Tibial artery (tissue), 4 donors: Measurements from ENCODE around the gene GNAS.

ENCODE experiments used
- DNase-seq, 2 donors: peaks; one replicate each; pipeline ENCODE4 v3.0.0-alpha.2; 2019
- H3K27ac ChIP-seq, 2 donors: fragments of 200-600 bp; sonication (generic) in 1 of 2; 1 replicate in 1 of 2; 2 replicates in 1 of 2; pipeline ENCODE4 v1.5.1; 2018 to 2019; ENCODE audit warnings: mild to moderate bottlenecking in 1 of 2
- H3K27me3 ChIP-seq, 2 donors: fragments of 200-600 bp; sonication (generic) in 1 of 2; one replicate each; pipeline versions ENCODE4 v1.5.1 to v1.6.0; 2016 to 2019
- H3K36me3 ChIP-seq, 3 donors: fragments of 200-600 bp; sonication (generic) in 2 of 3; one replicate each; pipeline ENCODE4 v1.5.1; 2016 to 2019; ENCODE audit warnings: mild to moderate bottlenecking in 2 of 3
- H3K4me1 ChIP-seq, 4 donors: fragments of 200-600 bp; sonication (generic) in 2 of 4; 1 replicate in 3 of 4; 2 replicates in 1 of 4; pipeline ENCODE4 v1.5.1; 2016 to 2019
- H3K4me3 ChIP-seq, 2 donors: fragments of 200-600 bp; sonication (generic) in 1 of 2; 1 replicate in 1 of 2; 2 replicates in 1 of 2; pipeline ENCODE4 v1.5.1; 2018 to 2019; ENCODE audit warnings: mild to moderate bottlenecking in 2 of 2
- H3K9me3 ChIP-seq, 3 donors: fragments of 200-600 bp; sonication (generic) in 1 of 3; one replicate each; pipeline ENCODE4 v1.5.1; 2016 to 2019
- intact Hi-C: fragments of 100-400 bp; cut with DNase I; formaldehyde crosslinking; loops from one replicate; pipeline ENCODE4 v1.15.0; 2023; ENCODE audit warnings: low total_unique reads
- TF ChIP-seq, protein P1 (sequence below), 2 experiments: fragments of 200-600 bp in 1 of 2; fragments of 450-650 bp in 1 of 2; IDR thresholded peaks; one replicate each; pipeline ENCODE4 v1.5.1; 2017 to 2019; ENCODE audit warnings: antibody characterized with exemption in 2 of 2, mild to moderate bottlenecking in 1 of 2, moderate library complexity in 1 of 2

The GNAS gene

DNA sequence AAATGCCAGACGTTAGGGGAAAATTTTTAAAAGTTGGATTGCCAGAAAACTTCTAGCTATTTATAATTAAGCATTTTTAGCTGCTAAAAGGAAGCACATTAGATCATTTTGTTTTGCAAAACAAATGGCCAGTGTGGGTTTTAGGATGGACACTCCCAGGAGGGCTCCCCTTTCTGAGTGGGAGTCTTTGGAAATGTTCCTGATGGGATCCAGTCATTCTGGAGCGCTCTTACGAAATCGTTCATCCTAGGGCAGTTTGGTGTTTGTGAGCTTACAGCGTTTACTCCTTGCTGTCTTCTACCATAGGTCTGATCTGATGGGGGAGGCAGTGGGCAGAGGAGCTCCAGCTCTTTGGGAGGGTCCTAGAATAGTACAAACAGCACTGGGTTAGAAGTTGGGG, 14.7 kb downstream of the GNAS start:
- H3K27ac ChIP-seq: no peak overlapping the region
- no peak overlapping the region for H3K4me3 ChIP-seq
- peaks cover 0 to 15% of the 10 kb centered on the region in 2 donors for H3K27me3 ChIP-seq
- intact Hi-C loops: no loop called here
- TF ChIP-seq, protein P1, sequence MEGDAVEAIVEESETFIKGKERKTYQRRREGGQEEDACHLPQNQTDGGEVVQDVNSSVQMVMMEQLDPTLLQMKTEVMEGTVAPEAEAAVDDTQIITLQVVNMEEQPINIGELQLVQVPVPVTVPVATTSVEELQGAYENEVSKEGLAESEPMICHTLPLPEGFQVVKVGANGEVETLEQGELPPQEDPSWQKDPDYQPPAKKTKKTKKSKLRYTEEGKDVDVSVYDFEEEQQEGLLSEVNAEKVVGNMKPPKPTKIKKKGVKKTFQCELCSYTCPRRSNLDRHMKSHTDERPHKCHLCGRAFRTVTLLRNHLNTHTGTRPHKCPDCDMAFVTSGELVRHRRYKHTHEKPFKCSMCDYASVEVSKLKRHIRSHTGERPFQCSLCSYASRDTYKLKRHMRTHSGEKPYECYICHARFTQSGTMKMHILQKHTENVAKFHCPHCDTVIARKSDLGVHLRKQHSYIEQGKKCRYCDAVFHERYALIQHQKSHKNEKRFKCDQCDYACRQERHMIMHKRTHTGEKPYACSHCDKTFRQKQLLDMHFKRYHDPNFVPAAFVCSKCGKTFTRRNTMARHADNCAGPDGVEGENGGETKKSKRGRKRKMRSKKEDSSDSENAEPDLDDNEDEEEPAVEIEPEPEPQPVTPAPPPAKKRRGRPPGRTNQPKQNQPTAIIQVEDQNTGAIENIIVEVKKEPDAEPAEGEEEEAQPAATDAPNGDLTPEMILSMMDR (IDR thresholded peaks at IDR 0.05): no peak
- H3K4me1 ChIP-seq: no peaks in the 10 kb centered on the region
- H3K9me3 ChIP-seq: no peaks in the 10 kb centered on the region
- no peaks in the 10 kb centered on the region for H3K36me3 ChIP-seq
- DNase-seq: no peak

DNA sequence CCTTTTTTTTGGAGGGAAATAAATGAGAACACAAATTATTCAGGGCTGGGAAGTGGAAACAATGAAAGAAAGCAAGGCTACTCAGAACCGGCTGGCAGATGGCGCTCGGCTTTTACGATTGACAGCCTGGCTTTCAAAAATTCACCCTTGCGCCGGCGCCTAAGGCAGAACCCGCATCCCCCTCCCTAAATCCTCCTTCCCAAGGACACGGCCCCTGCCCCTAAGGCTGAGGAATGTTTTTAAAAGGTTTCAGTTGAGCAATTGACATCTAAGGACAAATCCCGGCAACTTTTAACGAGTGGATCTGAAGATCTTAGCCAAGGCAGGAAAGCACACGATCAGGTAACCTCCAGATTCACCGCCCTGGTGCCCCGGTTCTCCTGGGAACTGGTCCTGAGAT, 16.3 kb downstream of the GNAS start:
- DNase-seq: no peak
- H3K27me3 ChIP-seq: peaks cover 0 to 12% of the 10 kb centered on the region in 2 donors
- TF ChIP-seq, protein P1 (IDR thresholded peaks at IDR 0.05): no peak
- no peaks in the 10 kb centered on the region for H3K36me3 ChIP-seq
- no peak overlapping the region for H3K4me3 ChIP-seq
- intact Hi-C loops: no loop called here
- H3K9me3 ChIP-seq: no peaks in the 10 kb centered on the region
- H3K4me1 ChIP-seq: no peaks in the 10 kb centered on the region
- no peak overlapping the region for H3K27ac ChIP-seq

DNA sequence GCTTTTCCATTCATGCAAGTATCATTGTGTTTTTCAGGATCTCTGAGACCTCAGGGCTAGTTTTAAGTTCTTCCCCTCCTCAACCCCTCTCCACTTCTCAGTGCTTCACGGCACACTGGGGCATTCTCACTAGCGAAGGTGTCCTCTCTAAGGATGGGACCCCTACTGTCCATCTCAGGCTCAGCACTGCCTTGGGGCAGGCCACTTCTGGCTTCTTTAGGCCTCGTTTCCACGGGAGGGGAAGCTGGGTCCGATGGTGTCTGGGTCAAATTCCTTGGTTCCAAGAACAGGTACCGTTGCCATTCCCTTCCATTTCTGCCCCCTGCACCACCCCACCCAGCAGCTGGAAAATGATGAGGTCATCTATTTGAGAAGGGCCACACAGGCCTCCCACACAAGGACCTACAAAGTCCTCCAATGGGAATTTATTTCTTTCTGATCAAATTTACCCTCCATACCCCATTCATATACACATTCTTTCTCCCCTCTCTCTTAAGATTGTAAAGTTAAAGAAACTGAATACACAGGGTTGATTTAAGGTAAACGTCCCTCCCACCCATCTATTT, 17.2 kb downstream of the GNAS start:
- Histone ChIP-seq H3K27me3 (peaks cover 0 to 5% of the 10 kb centered on the region in 2 donors), H3K36me3 (no peaks in the 10 kb centered on the region), H3K4me3 (no peak overlapping the region), H3K27ac (no peak overlapping the region), H3K9me3 (no peaks in the 10 kb centered on the region), H3K4me1 (no peaks in the 10 kb centered on the region)
- intact Hi-C loops: loop anchor here (2.0 to 5.0 kb wide), 2 partner anchors 353 to 588 kb away; no protein-coding TSS in a partner anchor
- DNase-seq: no peak
- TF ChIP-seq, protein P1 (IDR thresholded peaks at IDR 0.05): no peak

DNA sequence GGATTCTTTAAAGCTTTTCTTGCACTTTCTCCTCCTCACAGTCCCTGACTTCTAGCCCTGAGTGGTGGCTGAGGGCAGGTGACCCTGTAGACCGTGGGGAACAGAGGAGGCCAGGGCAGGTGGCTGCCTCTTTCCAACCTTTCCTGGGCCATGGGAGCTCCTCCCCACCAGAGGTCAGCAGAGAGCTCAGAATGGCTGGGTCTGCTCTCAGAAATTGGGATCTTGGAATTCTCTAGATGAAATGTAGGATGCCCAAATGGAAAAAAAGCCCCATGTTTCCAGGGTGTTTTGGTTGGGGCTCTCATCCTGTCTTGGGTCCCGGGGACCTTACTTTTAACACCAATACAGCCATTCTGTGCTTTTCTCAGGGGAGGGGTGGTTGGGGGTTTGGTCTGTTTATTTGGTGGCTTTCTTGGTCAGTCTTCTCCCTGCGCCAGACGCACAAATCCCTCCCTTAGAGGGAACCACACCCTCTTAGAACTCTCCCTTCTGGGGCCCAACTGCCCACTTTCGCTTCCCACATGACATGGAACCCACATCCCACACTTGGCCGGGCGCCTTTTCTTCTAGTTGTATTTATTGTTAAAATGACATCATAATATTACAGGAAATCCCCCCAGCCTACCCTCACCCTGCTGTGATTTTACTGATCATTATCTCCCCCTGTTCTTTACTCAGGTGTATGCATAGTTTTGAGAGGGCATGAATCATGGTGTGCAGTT, 17.9 kb downstream of the GNAS start:
- TF ChIP-seq, protein P1 (IDR thresholded peaks at IDR 0.05): peak; percentile 90
- Histone ChIP-seq H3K36me3 (no peaks in the 10 kb centered on the region), H3K27me3 (peaks cover 0 to 5% of the 10 kb centered on the region in 2 donors), H3K4me1 (no peaks in the 10 kb centered on the region), H3K4me3 (no peak overlapping the region), H3K9me3 (no peaks in the 10 kb centered on the region), H3K27ac (no peak overlapping the region)
- peak; percentile 45 to 77 for DNase-seq
- intact Hi-C loops: loop anchor here (2.0 to 5.0 kb wide), 2 partner anchors 352 to 587 kb away; no protein-coding TSS in a partner anchor

DNA sequence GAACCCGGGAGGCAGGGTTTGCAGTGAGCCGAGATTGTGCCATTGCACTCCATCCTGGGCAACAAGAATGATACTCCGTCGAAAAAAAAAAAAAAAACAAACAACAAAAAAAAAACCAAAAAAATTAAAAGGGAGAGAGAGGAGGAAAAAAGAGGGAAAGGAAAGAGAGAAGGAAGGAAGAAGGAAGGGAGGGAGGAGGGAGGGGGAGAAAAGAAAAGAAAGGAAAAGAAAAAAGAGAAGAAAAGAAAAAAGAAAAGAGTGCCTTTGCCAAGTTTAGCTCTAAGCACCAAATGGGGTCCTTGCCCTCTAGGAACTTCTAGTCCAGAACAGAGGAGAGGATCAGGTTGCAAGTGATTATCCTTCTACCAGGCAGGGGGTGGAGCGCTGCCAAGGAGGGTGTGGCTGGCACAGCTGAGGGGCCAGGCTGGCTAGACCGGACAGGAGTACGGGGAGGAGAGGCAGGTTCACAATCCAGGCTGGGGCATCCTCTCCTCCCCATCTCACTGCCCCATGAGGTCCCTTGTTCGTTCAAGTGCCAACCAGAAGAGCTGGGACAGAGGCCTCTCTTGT, 19.1 kb downstream of the GNAS start:
- H3K36me3 ChIP-seq: no peaks in the 10 kb centered on the region
- TF ChIP-seq, protein P1 (IDR thresholded peaks at IDR 0.05): no peak
- H3K27me3 ChIP-seq: no peaks in the 10 kb centered on the region
- intact Hi-C loops: loop anchor here (2.0 to 5.0 kb wide), 2 partner anchors 351 to 586 kb away; no protein-coding TSS in a partner anchor
- no peak overlapping the region for H3K4me3 ChIP-seq
- H3K27ac ChIP-seq: no peak overlapping the region
- H3K9me3 ChIP-seq: no peaks in the 10 kb centered on the region
- H3K4me1 ChIP-seq: no peaks in the 10 kb centered on the region
- no peak for DNase-seq
